ENCODE results near the gene GATB.

The GATB gene, protein sequence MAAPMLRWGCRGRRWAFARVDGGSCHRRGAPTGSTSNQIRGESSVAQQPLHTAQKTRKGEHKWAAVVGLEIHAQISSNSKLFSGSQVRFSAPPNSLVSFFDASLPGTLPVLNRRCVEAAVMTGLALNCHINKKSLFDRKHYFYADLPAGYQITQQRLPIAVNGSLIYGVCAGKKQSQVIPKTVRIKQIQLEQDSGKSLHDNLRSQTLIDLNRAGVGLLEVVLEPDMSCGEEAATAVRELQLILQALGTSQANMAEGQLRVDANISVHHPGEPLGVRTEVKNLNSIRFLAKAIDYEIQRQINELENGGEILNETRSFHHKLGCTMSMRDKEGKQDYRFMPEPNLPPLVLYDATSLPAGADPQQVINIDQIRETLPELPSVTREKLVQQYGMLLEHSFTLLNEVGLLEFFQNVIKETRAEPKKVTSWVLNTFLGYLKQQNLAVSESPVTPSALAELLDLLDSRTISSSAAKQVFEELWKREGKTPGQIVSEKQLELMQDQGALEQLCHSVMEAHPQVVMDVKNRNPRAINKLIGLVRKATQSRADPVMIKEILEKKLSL

DNA sequence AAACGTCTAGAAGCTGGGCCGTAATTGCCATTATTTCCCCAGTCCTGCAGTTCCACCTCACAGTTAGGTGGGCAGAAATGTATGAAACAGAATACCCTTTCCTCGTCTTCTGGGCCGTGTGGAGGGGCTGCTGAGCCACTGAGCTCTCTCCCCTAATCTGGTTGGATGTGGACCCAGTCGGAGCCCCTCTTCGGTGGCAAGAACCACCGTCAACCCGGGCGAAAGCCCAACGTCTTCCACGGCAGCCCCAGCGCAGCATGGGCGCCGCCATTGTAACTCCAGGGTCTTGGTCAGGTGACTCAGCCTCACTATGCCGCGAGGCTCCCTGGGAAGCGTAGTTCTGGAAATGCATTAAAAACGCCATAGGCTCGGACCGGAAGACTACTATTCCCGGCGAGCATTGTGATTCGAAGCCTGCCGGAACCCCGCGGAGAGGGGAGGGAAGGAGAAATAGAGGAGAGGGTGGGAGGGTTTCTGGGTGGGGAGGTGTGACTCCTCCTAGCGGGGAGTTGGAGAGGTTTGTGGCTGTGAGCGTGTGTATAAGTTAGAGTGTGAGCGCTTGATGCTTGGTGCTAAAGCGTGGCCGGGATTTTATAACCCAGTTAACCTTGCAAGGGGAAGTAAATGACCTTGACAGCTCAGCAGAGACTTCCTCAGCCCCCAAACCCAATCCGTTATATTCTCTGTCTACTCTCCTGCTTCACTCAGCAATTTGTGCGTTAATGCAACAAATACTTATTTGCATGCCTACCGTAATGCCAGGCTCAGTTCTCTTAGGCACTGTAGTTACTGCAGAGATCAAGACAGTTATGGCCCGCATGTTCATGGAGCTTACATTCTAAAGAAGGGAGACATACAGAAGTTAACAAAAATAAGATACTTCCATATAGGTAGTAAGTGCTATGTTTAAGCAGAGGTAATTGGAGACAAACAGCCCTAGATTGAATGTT is at the start of gene GATB:
TSS of gene GATB (minus strand) at position 296 of the 950 bp plus-strand sequence. CDS start at position 271, 25 bp downstream.
- peak; percentile 92 for DNase-seq

DNA sequence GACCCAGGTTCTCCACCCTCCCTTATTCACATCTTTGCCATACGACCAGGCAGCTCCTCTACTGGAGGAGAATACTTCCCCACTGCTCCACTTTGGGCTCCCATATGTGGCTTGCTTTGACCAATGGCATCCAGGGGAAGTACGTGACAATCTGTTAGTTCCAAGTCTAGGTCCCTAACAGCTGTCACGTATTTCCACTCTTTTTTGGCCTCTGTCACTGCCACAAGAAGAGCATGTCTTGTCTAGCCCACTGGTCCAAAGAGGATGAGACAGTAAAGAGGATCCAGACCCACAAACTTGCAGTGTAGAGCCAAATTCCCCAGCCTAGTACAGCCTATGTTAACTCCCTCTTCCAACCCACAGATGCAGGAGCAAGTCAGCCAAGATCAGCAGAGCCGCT is 49.7 kb upstream of the GATB start:
- no peak for DNase-seq

DNA sequence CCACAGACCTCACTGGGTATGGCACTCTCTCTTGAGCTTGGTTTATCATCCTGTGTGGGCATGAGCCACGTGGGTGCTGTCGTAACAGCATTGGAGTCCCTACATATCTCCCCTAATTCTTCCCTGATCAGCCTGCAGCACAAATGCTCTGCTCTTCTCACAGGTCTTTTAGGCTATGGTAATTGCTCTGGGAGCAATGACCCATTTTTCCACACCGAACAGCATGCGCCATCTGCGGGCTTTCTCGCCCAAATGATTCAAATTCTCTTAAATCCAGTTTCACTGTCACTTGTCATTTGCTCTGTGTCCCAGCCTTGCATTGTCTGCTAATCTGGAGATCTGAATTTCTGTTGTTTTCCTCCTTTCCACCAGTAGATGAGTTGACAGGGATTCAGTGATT is 48.9 kb upstream of the GATB start:
- DNase-seq: no peak

DNA sequence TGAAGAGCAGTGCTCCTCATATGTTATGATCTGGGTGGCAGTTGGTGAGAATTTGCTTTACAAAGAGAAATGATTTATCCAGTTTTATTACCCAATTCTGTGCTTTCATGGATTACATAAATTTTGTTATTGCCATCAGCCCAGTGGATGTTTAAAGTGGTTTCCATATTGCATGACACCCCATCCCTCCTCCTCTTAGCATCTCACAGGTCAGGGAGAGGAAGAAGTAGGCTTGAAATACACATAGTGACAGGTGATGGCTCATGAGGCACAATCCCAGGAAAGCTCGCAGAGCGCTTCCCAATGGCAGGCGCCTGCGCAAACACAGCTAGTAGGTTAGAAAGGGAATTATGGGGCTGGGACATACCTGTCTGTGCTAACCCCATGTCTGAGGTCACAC is 47.7 kb upstream of the GATB start:
- DNase-seq: no peak

DNA sequence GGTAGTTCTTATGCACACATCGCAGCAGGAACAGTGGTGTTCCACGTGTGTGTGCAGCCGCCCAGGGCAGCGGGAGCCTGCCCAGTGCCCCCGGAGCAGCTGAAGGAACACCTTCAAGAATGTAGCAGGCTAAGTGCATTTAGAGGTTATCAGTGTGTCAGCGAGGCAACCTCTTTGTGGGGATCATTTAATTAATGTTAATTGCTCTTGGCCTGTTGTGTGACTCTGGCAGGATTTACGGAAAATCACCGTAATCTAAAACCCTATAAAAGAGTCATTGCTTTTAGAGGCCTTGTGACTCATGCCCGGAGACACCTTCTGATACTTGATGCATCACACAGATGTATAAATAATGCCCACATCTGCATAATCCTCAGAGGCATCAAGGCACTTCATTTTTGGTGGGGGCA is 47.3 kb upstream of the GATB start:
- no peak for DNase-seq

DNA sequence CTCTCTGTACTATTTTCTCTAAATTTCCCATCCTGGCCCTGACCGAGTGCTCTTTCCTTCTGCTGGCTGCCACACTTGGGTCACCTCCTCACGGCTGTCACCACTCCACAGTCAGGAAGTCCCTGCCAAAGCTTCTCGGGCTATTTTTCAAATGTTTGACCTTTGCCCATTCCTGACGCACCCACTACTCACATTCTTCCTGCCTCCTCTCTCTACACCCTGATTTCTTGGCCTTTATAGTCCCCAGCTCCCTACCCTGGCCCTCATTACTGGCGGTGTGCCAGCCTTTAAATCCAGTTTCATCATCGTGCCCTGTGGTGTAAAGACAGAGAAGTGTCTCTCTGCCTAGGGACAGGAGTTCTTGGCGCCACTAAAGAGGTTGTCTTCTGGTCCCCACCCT is 46.4 kb upstream of the GATB start:
- no peak for DNase-seq

DNA sequence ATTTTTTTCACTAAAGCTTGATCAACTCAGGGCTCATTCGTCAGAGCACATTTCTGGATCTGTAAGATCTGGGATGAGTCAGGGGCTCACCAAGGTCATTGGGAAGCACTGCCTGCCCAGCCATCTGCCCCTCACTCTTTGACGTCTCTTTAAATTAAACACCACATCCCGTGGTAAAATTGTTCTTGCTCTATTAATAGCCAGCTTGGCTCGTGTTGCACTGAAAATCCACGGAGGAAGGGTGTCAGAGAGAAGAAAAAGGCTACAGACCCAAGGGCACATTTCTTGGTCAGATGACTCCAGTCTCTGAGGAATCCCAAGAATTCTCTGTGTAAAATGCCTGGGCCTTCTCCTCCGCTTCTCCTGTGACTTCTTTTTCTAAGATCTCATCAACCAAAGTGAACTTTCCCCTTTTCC is 45.7 kb upstream of the GATB start:
- DNase-seq: no peak

DNA sequence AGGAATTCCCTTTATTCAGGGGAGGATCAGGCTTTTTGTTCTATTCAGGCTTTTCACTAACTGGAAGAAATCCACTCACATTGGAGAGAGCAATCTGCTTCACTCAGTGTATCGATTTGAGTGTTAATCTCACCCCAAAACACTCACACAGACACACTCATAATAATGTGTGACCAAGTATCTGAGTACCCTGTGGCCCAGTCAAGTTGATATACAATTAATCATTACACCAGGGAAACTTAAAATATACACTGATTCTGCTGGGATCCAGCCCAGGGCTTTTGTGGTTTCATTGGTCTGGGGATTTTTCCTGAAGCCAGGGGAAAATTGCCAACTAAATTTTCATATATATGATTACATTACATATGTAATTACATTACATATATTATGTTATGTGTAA is 44.0 kb upstream of the GATB start:
- no peak for DNase-seq

DNA sequence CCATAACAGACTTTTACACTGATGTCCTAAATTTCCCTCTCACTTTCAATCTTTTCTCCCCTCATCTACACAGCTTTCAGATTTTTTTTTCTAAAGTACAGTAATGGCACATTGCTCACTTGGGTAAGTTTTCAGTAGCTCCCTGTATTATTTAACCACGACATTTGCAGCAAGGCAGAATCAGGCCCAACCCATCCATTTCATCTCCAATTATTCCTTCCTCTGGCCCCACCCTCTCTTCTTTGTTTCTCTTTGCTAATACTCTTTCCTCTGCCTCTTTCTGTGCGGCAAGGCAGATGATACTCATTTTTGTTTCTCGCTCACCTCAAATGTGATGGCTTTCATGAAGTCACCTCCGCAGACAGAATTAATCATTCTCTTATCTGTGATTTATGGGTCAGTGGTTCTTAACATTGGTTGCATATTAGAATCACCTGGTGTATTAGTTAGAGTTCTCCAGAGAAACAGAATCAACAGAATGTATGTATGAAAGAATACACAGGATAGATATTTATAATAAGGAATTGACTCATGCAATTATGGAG is 43.4 kb upstream of the GATB start:
- no peak for DNase-seq

DNA sequence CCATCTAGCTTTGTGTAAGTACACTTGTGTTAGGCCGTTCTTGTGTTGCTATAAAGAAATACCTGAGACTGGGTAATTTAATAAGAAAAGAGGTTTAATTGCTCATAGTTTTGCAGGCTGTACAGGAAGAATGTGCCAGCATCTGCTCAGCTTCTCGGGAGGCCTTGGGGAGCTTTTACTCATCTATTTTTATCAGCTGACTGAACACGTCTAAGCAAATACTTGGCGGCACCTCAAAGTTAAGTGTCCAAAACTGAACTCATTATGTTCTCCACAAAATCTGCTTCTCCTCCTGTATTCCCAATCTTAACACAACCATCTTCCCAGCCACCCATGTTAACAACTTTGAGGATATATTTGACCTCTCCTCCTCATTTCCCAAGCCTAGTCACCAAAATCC is 42.4 kb upstream of the GATB start:
- DNase-seq: no peak

DNA sequence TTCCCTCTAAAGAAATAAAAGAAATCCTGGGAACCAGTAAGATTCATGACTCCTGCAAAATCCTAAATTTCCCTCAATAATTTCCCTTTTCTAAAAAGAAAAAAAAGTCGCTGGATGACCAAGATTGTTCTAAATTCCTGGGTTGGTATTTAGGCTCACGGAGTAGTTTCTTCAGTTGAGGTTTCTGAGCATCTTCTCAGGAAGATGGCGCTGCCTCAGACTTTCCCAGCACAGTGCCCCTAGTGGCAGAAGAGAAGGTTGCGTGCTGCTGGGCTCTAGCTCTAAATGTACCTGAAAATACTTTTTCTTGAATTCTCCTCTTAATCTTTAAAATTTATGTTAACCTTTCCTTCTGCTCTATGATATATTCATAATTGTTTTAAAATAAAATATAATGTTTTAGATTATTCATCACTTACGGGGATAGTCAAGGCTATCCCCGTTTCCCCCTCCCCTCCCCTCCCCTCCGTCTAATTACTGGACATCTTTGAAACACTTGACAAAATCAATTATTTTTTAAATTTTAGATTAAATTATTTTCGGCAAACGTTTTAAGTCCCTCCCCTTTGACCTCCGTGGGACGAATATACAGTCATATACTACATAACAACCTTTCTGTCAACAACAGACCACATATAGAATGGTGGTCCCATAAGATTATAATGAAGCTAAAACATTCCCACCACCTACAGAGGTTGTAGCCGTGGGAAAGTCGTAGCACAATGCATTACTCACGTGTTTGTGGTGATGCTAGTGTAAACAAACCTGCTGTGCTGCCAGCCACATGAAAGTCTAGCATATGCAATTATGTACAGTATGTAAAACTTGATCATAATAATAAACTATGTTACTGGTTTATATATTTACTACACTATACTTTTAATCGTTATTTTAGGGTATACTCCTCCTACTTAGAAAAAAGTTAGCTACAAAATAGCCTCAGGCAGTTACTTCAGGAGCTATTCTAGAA is 41.0 kb upstream of the GATB start:
- peak; percentile 11 for DNase-seq

DNA sequence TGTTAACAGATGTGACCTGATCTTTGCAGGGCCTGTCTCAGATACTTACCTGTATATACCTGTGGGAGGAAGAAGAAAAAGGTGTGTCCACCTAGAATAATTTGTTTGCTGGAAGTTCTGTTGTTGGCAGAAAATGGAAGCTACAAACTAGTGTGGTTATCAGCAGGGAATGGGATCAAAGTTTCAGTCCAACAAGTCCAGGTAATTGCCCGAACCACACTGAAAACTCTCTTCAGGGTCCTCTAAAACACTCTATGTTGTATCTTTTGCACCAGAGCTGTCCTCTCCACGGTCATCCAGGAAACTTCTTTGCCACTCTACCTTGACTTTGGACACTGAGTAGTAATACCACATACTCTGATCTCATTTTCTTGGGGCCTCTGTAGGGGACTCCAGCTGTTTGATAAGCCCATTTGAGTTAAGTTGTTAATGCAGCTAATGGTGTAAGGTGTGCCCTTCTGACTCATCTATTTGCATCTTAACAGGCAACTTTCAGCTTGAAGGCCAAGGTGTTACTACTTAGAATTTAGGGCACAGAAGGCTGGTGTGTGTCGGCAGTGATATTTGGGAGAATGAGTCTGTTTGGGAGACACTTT is 38.7 kb upstream of the GATB start:
- DNase-seq: no peak

DNA sequence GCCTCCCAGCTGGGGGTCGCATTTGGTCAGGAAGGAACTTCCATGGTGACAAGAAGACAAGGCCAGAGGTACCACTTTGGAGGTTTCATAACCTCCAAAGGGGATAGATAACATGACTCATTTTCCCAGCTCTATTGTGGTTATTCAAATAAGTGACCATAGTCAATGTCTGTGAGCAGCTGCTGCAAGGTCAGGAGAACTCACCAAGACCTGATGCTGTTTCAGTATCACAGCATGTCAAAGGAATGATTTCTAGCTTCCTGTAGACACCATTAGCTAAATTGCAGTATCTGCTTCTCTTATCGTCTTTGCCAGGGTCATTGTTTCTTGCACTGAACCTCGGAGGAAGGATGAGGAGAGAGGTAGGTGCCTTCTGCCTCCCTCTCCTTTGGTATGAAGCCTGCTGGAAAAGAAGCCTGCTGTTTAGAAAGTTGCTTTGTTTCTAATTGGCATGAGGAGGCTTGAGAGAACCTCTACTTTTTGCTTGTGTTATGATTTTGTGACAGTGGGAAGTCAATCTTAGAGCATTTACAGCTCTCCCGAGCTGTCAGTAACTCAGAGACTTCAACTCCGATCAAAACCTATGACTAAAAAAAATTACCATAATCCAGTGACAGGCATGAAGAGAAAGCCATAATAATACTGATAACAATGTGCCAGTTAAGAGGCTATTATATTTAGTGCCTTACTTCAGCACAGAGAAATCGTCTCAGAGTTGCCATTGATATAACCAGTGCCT is 38.0 kb upstream of the GATB start:
- DNase-seq: no peak

DNA sequence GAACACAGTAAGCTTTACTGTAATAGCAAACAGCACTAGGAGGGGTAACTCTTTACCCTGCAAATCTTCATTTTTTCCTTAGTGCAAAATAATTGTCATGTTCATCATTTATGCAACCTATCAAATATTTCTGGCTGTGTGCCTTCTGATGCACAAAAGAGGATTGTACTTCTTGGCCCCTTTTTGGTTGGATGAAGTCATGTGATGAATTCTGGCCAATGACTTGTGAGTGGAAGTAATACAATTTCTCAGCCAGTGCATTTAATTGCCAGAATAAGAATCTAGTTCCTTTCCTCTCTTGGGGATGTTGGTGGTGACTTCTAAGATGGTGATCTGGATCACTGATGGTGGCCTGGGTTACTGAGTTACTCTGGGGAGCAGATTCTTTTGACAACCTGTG is 37.0 kb upstream of the GATB start:
- DNase-seq: no peak

DNA sequence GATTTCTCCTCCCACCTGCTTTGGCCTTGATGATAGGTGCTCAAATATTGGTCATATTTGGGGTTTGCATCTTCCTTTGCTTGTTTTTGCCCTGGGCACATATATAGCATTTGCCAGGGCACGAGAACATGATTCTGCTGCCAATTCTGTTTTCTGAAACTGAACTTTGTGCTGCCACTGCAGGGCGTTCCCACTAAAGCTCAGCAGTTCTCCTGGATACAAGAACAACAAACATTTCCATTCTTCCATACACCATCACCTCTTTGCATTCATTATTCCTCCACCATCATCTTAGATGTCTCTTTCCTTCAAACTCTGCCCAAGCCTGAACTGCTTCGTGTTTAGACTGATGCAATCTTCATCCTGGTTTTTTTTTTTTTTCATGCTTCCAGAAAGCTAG is 36.3 kb upstream of the GATB start:
- no peak for DNase-seq

DNA sequence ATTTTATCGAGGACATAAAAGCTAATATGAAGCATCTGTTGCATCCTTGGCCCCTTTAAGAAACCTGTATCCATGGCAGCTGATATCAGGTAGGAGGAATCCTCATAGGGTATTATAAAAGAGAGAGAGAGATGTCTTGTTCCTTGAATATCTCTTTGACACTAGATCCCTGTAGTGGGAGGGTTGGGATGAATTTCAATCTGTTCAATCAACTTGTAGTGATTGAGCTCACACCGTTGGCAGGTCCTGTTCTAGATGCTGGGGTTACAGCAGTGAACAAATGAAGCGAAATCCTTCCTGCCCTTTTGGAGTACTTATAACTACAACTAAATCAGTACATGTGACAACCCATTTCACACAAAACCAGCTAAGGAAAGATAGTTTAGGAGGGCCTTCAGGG is 35.3 kb upstream of the GATB start:
- no peak for DNase-seq

DNA sequence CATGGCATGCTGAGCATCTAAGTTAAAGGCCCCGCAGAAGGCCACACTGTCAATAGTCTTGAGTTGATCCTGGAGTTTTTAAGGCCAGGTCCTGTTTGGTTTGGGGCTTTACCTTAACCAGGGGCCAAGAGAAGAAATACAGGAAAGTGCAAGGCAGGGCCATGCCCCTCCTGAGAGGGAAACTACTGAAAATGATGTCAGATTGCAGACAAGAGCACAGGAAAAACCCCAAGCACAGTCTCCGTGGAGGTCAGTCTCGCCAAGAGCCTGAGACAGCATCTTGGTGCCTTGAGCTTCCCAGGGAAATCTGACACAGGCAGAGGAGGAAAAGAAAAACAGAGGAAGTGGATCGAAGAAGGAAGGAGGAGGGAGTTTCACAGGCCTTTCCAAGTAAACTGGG is 32.2 kb upstream of the GATB start:
- DNase-seq: no peak

DNA sequence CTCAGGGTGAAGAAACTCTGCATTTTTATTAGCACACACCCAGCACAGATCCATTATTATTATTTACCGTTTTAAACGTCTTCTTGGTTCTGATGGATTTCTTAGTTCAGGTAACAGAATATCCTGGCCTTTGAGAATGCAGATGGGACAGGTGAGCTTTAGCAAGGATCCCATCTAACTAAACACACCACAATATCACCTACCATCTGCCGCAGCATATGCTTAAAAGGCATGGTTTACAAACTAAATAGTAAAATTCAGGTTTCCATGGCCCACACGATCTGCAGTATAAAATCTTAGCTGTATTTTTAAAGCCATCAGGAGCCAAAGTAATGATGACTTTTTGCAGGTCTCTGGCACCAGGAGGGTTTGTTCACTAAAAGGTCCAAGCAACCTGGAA is 31.7 kb upstream of the GATB start:
- DNase-seq: no peak

DNA sequence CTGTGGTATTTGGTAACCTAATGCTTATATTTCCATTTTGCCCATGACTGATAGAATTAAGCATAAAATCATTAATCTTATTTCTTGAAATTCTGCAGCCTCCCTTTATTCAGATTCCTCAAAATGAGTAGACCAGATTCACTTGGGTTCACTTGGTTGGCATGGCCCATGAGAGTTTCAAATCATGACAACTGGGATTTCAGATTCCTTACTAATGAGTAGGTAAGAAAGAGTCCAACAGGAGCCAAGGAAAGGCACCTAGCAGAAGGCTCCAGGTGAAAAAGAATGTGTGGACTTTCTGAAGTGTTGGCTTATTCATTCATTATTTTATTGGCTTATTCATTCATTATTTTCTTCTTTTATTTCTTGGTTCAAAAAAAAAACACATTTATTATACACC is 27.2 kb upstream of the GATB start:
- DNase-seq: no peak

DNA sequence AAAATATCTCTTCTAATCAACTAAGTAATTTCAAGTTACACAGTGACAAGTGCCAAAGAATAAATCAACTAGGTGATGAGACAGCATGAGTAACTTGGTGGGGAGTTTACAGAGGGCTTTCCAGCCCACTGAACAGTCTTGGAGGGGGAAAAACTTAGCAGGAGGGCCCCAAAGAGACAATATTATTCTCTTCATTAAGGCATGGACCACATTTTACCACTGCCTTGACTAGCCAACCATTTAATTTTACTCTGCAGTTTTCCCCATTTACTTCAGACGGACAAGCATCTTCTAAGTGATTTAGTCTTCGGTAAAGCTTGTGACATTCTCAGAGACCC is 25.3 kb upstream of the GATB start:
- DNase-seq: no peak

DNA sequence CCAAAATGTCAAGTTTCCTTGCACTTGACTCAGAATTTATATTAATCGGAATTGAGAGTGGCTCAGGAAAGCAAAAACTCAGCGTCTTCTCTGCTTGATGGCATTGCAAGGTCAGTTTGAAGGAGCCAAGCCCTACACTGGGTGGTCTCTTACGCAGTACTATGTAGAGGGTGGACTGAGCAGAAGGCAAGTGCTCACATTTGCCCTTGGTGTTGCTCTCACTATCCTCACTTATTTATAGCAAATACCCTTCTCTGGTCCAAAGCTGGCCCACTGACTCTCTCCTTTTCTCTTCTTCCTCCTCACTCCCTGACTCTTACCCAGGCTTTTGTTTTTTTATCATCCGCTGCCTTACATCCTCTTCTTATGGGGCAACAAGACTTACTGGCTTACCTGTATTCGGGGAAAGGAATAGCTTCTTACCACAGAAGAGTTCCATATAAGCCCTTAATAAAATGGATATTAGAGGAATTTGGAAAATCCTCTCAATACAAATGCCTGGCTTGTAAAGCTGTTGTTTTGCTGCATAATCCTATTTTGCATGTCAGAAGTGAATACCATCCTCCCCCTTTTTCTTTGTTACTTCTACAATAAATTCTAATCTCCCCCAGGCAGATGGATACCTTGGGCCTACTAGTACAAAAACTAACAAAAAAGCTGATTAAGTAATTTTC is 24.8 kb upstream of the GATB start:
- no peak for DNase-seq
